NOMO-1 treated with dmso at 0.1 percent for 144 hours (cell line): Measurements from ENCODE around the gene SPATA20.

Experiments used
- DNase-seq: peaks from one replicate; lab custom pipeline; 2025; ENCODE audit not compliant: unreplicated experiment; lab: John Stamatoyannopoulos, UW

Gene SPATA20

GRCh38 chr17:50519141-50519834, 27.7 kb upstream of the SPATA20 start:
- no peak for DNase-seq

- DNase-seq: no peak
These were observed 26.5 kb upstream of the SPATA20 start for GRCh38 chr17:50520483-50520882.

GRCh38 chr17:50521514-50521913, 25.5 kb upstream of the SPATA20 start:
- no peak for DNase-seq

- no peak for DNase-seq
These were observed 24.2 kb upstream of the SPATA20 start for GRCh38 chr17:50522766-50523165.

GRCh38 chr17:50523208-50523607, 23.8 kb upstream of the SPATA20 start:
- no peak for DNase-seq

GRCh38 chr17:50524838-50525237, 22.1 kb upstream of the SPATA20 start:
- no peak for DNase-seq

- DNase-seq: no peak
These were observed 19.7 kb upstream of the SPATA20 start for GRCh38 chr17:50527155-50527762.

- DNase-seq: no peak
These were observed 19.0 kb upstream of the SPATA20 start for GRCh38 chr17:50527949-50528474.

- no peak for DNase-seq
These were observed 17.1 kb upstream of the SPATA20 start for GRCh38 chr17:50529849-50530248.

- no peak for DNase-seq
These were observed 15.4 kb upstream of the SPATA20 start for GRCh38 chr17:50531428-50532025.

- DNase-seq: no peak
These were observed 14.4 kb upstream of the SPATA20 start, which contains the start of gene EPN3 for GRCh38 chr17:50532452-50533024. TSS of gene EPN3 (plus strand) at chr17:50532735. CDS start at chr17:50536557, 3,822 bp downstream.

- DNase-seq: no peak
These were observed 13.8 kb upstream of the SPATA20 start for GRCh38 chr17:50533185-50533584.

GRCh38 chr17:50533720-50534148, 13.2 kb upstream of the SPATA20 start:
- DNase-seq: no peak

- no peak for DNase-seq
These were observed 12.6 kb upstream of the SPATA20 start for GRCh38 chr17:50534222-50534978.

GRCh38 chr17:50534979-50535326, 12.0 kb upstream of the SPATA20 start:
- no peak for DNase-seq

GRCh38 chr17:50535407-50535806, 11.6 kb upstream of the SPATA20 start:
- no peak for DNase-seq

GRCh38 chr17:50536683-50537646, 10.0 kb upstream of the SPATA20 start:
- DNase-seq: no peak

GRCh38 chr17:50537721-50538548, 9.0 kb upstream of the SPATA20 start:
- no peak for DNase-seq
